ENCODE data around the gene TRIM56.
A peak's percentile ranks its signal among the peaks of the same experiment; 100 is the strongest.
"Not testable (repeated sequence)": the region's sequence is repeated elsewhere in the genome, so short reads cannot be mapped to it uniquely, and the experiment has no call there.

TRIM56 gene

GRCh38 chr7:101108330-101108857 is 23.1 kb downstream of the TRIM56 start:
- no peaks in the 10 kb centered on the region for H3K27me3 ChIP-seq (ENCODE audit: insufficient read depth, insufficient read length)
- no peak for DNase-seq (ENCODE audit: low read depth, low spot score)

DNA sequence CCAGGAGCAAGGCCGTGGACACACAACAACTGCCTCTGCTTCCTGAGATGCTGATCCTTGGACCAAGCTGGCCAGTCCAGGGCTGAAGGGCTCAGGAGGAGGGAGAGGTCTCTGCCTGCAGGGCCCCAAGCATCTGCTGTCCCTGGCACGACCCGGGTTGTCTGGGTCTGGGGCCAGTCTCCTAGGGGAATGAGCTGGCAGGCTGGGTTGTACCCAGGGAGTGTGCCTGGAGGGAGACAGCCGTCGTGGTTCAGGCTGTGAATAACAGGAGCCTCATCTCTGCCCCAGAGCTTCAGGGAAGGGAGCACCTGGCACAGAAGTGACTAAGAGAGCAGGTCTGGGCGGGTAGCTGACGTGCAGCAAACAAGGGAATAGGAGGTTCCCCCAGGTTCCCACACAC is 23.7 kb downstream of the TRIM56 start:
- DNase-seq (ENCODE audit: low read depth, low spot score): no peak
- H3K4me1 ChIP-seq (ENCODE audit: insufficient read depth, insufficient read length): peaks cover 5% of the 10 kb centered on the region
- TF ChIP-seq SUZ12 (IDR thresholded peaks at IDR 0.05; ENCODE audit: extremely low read depth, insufficient read depth, insufficient read length) (no peak), ZNF274 (IDR thresholded peaks at IDR 0.05; ENCODE audit: low read depth, low read length) (no peak), YY1 (IDR thresholded peaks at IDR 0.05; ENCODE audit: insufficient read depth, insufficient read length) (no peak)
- no peaks in the 10 kb centered on the region for H3K9me3 ChIP-seq (ENCODE audit: insufficient read depth, low read length)
- no peak overlapping the region for H3K9ac ChIP-seq (ENCODE audit: insufficient read length, low read depth)
- no peaks in the 10 kb centered on the region for H3K27me3 ChIP-seq (ENCODE audit: insufficient read depth, insufficient read length)
- H3K4me3 ChIP-seq (ENCODE audit: insufficient read length, low read depth): no peak overlapping the region
- no peaks in the 10 kb centered on the region for H3K36me3 ChIP-seq (ENCODE audit: insufficient read depth, insufficient read length, low read length)

More at GRCh38 chr7:101108330-101108857, 23.1 kb downstream of the TRIM56 start:
- H3K4me3 ChIP-seq (ENCODE audit: insufficient read length, low read depth): no peak overlapping the region
- H3K4me1 ChIP-seq (ENCODE audit: insufficient read depth, insufficient read length): peaks cover 4% of the 10 kb centered on the region
- H3K9ac ChIP-seq (ENCODE audit: insufficient read length, low read depth): no peak overlapping the region
- TF ChIP-seq ZNF274 (IDR thresholded peaks at IDR 0.05; ENCODE audit: low read depth, low read length): no peak
- no peaks in the 10 kb centered on the region for H3K9me3 ChIP-seq (ENCODE audit: insufficient read depth, low read length)
- H3K36me3 ChIP-seq (ENCODE audit: insufficient read depth, insufficient read length, low read length): no peaks in the 10 kb centered on the region

DNA sequence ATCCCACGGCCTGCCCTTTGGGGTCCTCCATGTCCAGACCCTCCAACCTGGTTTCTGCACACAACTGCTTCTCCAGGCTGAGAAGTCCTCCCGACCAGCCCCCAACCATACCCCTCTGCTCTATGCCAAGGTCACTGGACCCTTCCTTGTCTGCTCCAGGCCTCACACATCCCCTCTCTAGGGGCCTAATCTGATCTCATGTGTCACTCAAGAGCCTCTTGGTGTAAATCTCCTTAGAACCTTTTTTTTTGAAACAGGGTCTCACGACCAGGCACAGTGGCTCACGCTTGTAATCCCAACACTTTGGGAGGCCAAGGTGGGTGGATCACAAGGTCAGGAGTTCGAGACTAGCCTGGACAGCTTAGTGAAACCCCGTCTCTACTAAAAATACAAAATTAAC is 24.1 kb downstream of the TRIM56 start:
- H3K4me3 ChIP-seq (ENCODE audit: insufficient read length, low read depth): no peak overlapping the region
- H3K36me3 ChIP-seq (ENCODE audit: insufficient read depth, insufficient read length, low read length): no peaks in the 10 kb centered on the region
- H3K9ac ChIP-seq (ENCODE audit: insufficient read length, low read depth): no peak overlapping the region
- H3K9me3 ChIP-seq (ENCODE audit: insufficient read depth, low read length): no peaks in the 10 kb centered on the region
- H3K4me1 ChIP-seq (ENCODE audit: insufficient read depth, insufficient read length): peaks cover 8% of the 10 kb centered on the region
- TF ChIP-seq YY1 (IDR thresholded peaks at IDR 0.05; ENCODE audit: insufficient read depth, insufficient read length) (no peak), ZNF274 (IDR thresholded peaks at IDR 0.05; ENCODE audit: low read depth, low read length) (no peak), SUZ12 (IDR thresholded peaks at IDR 0.05; ENCODE audit: extremely low read depth, insufficient read depth, insufficient read length) (no peak)
- no peaks in the 10 kb centered on the region for H3K27me3 ChIP-seq (ENCODE audit: insufficient read depth, insufficient read length)
- no peak for DNase-seq (ENCODE audit: low read depth, low spot score)

DNA sequence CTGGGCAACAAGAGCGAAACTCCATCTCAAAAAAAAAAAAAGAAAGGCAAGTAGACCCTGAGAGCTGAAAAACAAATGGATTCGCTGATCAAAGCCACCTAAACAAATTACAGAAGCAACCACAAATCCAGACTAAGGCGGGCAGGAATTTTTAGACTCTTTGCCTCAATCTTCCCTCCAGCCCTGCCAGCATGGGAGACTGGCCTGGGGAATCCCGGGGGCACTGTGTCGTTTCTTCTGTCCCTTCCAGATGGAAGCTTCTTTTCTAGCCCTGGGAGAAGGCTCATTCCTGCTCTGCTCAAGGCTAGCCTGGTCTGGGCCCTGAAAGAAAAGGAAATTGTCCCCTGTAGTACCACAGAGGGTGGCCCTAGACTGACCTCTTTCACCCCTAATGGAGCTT is 26.0 kb downstream of the TRIM56 start:
- Histone ChIP-seq H3K9ac (ENCODE audit: insufficient read length, low read depth) (no peak overlapping the region), H3K4me3 (ENCODE audit: insufficient read length, low read depth) (no peak overlapping the region), H3K27me3 (ENCODE audit: insufficient read depth, insufficient read length) (no peaks in the 10 kb centered on the region), H3K36me3 (ENCODE audit: insufficient read depth, insufficient read length, low read length) (no peaks in the 10 kb centered on the region), H3K4me1 (ENCODE audit: insufficient read depth, insufficient read length) (peaks cover 8% of the 10 kb centered on the region), H3K9me3 (ENCODE audit: insufficient read depth, low read length) (no peaks in the 10 kb centered on the region)
- no peak for DNase-seq (ENCODE audit: low read depth, low spot score)
- no peak for TF ChIP-seq SUZ12 (IDR thresholded peaks at IDR 0.05; ENCODE audit: extremely low read depth, insufficient read depth, insufficient read length)
- no peak for TF ChIP-seq YY1 (IDR thresholded peaks at IDR 0.05; ENCODE audit: insufficient read depth, insufficient read length)
- no peak for TF ChIP-seq ZNF274 (IDR thresholded peaks at IDR 0.05; ENCODE audit: low read depth, low read length)

DNA sequence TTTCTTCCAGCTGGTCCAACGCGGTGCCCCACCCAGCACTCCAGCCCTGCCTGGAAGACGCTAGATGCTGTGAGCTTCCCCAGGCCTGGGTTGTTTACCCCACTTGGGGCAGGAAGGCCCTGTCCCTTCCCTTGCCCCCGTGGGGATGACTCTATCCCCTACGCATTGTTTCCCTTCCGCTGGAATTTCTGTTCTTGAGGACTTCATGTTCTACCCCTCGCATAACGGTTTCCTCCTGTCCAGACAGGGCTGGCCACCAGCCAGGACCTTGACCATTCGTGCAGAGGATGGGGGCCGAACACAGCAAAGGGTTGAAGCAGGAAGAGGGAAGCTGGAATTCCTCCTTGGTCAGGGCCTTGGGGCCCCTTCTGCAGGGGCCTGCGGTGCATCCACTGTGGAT is 27.0 kb downstream of the TRIM56 start:
- no peak overlapping the region for H3K9ac ChIP-seq (ENCODE audit: insufficient read length, low read depth)
- TF ChIP-seq SUZ12 (IDR thresholded peaks at IDR 0.05; ENCODE audit: extremely low read depth, insufficient read depth, insufficient read length) (no peak), YY1 (IDR thresholded peaks at IDR 0.05; ENCODE audit: insufficient read depth, insufficient read length) (no peak), ZNF274 (IDR thresholded peaks at IDR 0.05; ENCODE audit: low read depth, low read length) (no peak)
- no peaks in the 10 kb centered on the region for H3K27me3 ChIP-seq (ENCODE audit: insufficient read depth, insufficient read length)
- H3K4me3 ChIP-seq (ENCODE audit: insufficient read length, low read depth): no peak overlapping the region
- no peaks in the 10 kb centered on the region for H3K9me3 ChIP-seq (ENCODE audit: insufficient read depth, low read length)
- H3K36me3 ChIP-seq (ENCODE audit: insufficient read depth, insufficient read length, low read length): no peaks in the 10 kb centered on the region
- no peak for DNase-seq (ENCODE audit: low read depth, low spot score)
- H3K4me1 ChIP-seq (ENCODE audit: insufficient read depth, insufficient read length): peaks cover 13% of the 10 kb centered on the region

GRCh38 chr7:101113140-101113539 is 27.9 kb downstream of the TRIM56 start:
- not testable (repeated sequence) for DNase-seq (ENCODE audit: low read depth, low spot score); H3K27me3 ChIP-seq (ENCODE audit: insufficient read depth, insufficient read length); H3K9me3 ChIP-seq (ENCODE audit: insufficient read depth, low read length); H3K36me3 ChIP-seq (ENCODE audit: insufficient read depth, insufficient read length, low read length); H3K9ac ChIP-seq (ENCODE audit: insufficient read length, low read depth); H3K4me3 ChIP-seq (ENCODE audit: insufficient read length, low read depth)
- H3K4me1 ChIP-seq (ENCODE audit: insufficient read depth, insufficient read length): peaks cover 13% of the 10 kb centered on the region

GRCh38 chr7:101113836-101114235 is 28.6 kb downstream of the TRIM56 start:
- H3K9ac ChIP-seq (ENCODE audit: insufficient read length, low read depth): peak overlapping the region; percentile 21
- TF ChIP-seq SUZ12 (IDR thresholded peaks at IDR 0.05; ENCODE audit: extremely low read depth, insufficient read depth, insufficient read length): no peak
- TF ChIP-seq ZNF274 (IDR thresholded peaks at IDR 0.05; ENCODE audit: low read depth, low read length): no peak
- TF ChIP-seq YY1 (IDR thresholded peaks at IDR 0.05; ENCODE audit: insufficient read depth, insufficient read length): no peak
- no peaks in the 10 kb centered on the region for H3K9me3 ChIP-seq (ENCODE audit: insufficient read depth, low read length)
- peaks cover 11% of the 10 kb centered on the region for H3K4me1 ChIP-seq (ENCODE audit: insufficient read depth, insufficient read length)
- H3K36me3 ChIP-seq (ENCODE audit: insufficient read depth, insufficient read length, low read length): no peaks in the 10 kb centered on the region
- no peaks in the 10 kb centered on the region for H3K27me3 ChIP-seq (ENCODE audit: insufficient read depth, insufficient read length)
- DNase-seq (ENCODE audit: low read depth, low spot score): no peak
- no peak overlapping the region for H3K4me3 ChIP-seq (ENCODE audit: insufficient read length, low read depth)

DNA sequence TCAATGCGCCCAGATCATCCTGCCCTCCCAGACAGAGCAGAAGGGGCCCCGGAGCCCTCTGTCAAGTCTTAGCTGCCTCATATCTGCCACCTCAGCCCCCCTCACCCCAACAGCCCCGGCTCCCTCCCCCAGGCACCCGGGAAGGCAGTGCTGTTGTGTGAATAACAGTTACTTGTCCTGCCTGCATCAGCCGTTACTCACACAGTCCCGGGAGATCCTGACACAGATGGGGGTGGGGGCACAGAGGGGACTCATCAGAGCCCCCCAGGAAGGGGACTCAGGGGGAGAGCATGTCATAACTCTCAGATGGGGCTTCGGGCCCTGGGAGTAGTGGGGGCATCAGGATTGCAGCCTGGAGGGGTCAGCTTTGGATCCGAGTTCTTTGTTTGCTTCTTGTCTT is 29.2 kb downstream of the TRIM56 start:
- Histone ChIP-seq H3K36me3 (ENCODE audit: insufficient read depth, insufficient read length, low read length) (no peaks in the 10 kb centered on the region), H3K4me3 (ENCODE audit: insufficient read length, low read depth) (no peak overlapping the region), H3K9me3 (ENCODE audit: insufficient read depth, low read length) (no peaks in the 10 kb centered on the region), H3K9ac (ENCODE audit: insufficient read length, low read depth) (peak overlapping the region; percentile 21), H3K4me1 (ENCODE audit: insufficient read depth, insufficient read length) (peaks cover 11% of the 10 kb centered on the region), H3K27me3 (ENCODE audit: insufficient read depth, insufficient read length) (no peaks in the 10 kb centered on the region)
- no peak for TF ChIP-seq ZNF274 (IDR thresholded peaks at IDR 0.05; ENCODE audit: low read depth, low read length)
- no peak for TF ChIP-seq SUZ12 (IDR thresholded peaks at IDR 0.05; ENCODE audit: extremely low read depth, insufficient read depth, insufficient read length)
- TF ChIP-seq YY1 (IDR thresholded peaks at IDR 0.05; ENCODE audit: insufficient read depth, insufficient read length): no peak
- no peak for DNase-seq (ENCODE audit: low read depth, low spot score)

Measured in NT2/D1 (cell line).